WTC11 (cell line): ENCODE measurements around the gene MREG.

Experiments used
- CTCF ChIP-seq: fragments of 200-600 bp; IDR thresholded peaks from 2 replicates; pipeline ENCODE4 v1.8.0; 2022; ENCODE audit warnings: antibody characterized with exemption
- E2F4 ChIP-seq: sonication (generic); formaldehyde crosslinking; IDR thresholded peaks from 2 replicates; pipeline ENCODE4 v1.8.1; 2022; ENCODE audit warnings: low read depth, mild to moderate bottlenecking, moderate library complexity, missing genetic modification reagents, borderline replicate concordance
- MLX ChIP-seq: sonication (generic); formaldehyde crosslinking; IDR thresholded peaks from 2 replicates; pipeline ENCODE4 v1.8.1; 2023; ENCODE audit warnings: mild to moderate bottlenecking, missing genetic modification reagents, moderate library complexity
- MYBL2 ChIP-seq: sonication (generic); formaldehyde crosslinking; IDR thresholded peaks from 2 replicates; pipeline ENCODE4 v1.8.1; 2023; ENCODE audit warnings: mild to moderate bottlenecking, moderate library complexity, missing genetic modification reagents
- USF2 ChIP-seq: sonication (generic); formaldehyde crosslinking; IDR thresholded peaks from 2 replicates; pipeline ENCODE4 v1.8.1; 2023; ENCODE audit warnings: mild to moderate bottlenecking, missing genetic modification reagents, moderate library complexity

- no peak for TF ChIP-seq MLX (CRISPR knock-in tag)
- TF ChIP-seq CTCF = no peak
- TF ChIP-seq MYBL2 (CRISPR knock-in tag) = no peak
- TF ChIP-seq USF2 (CRISPR knock-in tag) = no peak
- TF ChIP-seq E2F4 (CRISPR knock-in tag) = no peak
Observed at GRCh38 chr2:215910180-215910579, 103.2 kb downstream of the MREG start.
